ENCODE results near the gene BEGAIN.

Gene BEGAIN

GRCh38 chr14:100568164-100568997, 18.8 kb downstream of the BEGAIN start:
- no peak for DNase-seq (ENCODE audit: low read depth, low spot score)

DNA sequence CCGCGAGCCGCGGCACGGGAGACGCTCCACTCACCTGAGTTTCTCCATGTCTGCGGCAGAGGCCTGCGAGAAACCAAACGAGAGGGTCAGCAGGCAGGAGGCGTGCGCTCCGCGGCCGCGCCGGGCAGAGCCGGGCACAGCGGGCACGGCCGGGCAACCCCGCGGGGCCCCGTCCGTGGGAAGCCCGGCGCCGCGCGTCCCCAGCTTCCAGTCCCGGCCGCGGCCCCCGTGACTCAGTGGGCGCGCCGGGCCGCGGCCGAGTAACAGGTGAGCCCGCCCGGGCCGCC, 19.4 kb downstream of the BEGAIN start:
- no peak for DNase-seq (ENCODE audit: low read depth, low spot score)

DNA sequence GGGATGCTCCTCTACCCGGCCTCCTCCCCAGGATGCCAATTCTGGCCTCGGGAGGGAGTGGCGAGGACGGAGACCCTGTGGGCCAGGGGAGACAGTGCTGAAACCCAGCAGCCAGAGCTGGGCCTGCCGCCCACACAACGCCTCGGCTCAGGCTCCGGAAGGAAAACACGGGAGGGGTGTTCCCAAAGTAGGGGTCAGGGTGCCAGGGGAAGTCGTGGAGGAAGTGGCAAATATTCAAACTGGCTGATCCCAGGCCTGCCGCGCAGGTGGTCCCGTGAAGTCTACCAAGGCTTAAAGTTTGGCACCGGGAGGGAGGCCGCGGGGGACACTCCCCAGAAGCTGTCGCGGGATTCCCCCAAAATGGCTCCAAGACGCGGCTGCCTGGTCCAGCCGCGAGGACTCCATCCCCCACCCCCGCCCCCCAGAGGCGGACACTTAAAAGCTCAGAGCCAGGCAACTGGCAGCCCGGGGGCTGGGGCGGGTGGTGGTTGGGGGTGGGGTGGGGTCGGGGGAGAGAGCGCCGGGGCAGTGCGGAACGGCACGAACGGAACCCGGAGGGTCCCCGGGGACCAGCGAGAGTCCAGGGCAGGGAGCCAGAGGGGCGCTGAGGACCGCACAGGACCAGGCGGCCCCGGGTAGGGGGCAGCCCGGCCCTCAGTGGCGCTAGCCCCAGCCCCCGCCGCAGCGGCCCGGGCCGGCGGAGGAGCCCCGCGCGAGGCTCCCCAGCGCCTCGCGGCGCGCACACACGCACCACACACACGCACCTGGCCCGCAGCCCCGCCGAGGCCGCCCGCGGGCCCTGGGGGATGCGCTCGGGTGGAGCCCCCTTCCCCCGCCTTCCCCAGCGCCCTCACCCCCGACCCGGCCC, 20.0 kb downstream of the BEGAIN start:
- DNase-seq (ENCODE audit: low read depth, low spot score) = no peak

- no peak for DNase-seq (ENCODE audit: low read depth, low spot score)
These were observed 20.6 kb downstream of the BEGAIN start for GRCh38 chr14:100566586-100566985.

DNA sequence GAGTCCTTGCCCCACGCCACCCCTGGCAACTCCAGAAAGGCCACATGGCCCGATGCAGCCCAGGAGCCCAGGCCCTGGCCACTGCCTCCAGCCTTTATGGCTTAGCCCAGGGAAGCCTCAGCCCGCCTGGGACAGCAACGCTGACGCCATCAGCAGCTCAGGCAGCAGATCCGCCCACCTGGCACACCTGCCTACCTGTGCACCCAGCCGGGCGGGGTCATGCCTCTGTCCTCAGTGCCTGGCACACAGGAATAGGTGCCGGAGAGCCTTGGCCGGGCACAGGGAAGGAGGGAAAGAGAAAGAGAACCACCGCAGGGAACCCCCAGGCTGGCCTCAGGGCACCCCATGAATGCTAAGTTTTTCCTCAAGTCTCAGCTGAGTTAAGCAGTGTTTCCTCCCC, 21.1 kb downstream of the BEGAIN start:
- no peak for DNase-seq (ENCODE audit: low read depth, low spot score)

DNA sequence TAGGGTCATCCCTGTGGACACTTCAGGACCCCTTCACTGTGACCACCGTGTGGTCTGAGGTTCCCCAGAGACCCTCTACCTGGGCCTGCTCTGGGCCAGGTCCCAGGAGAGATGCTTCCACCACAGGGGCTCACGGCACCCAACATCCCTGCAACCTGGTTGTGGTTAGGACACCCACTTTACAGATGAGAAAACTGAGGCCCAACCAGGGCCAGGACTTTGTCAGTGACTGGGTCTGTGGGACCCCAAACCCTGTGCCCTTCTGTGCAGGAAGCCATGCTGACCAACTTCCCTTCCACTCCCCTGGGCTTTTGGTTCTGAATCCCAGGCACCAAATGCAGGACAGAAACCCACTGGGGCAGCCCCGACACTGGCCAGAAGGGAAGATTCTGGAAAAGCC, 21.6 kb downstream of the BEGAIN start:
- DNase-seq (ENCODE audit: low read depth, low spot score) = no peak

GRCh38 chr14:100564512-100564911, 22.7 kb downstream of the BEGAIN start:
- DNase-seq (ENCODE audit: low read depth, low spot score) = no peak

GRCh38 chr14:100562751-100563150, 24.5 kb downstream of the BEGAIN start:
- DNase-seq (ENCODE audit: low read depth, low spot score) = no peak

DNA sequence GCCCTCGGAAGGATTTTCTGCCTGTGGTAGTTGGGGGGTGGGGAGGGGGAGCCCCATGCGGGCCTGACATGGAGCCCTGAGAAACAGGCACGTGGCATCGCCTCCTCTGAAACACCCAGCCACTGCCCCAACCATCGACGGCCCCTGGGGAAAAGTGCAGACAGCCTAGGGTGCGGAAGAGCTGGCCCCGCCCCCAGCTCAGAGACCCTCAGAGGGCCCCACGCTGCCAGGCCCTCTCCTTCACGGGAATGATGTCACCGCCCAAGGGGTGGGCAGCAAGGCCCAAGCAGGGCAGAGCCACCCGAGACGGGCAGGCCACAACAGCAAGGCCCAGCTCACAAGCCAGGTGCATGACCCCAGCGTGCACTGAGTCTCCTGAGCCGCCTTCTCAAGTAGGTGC, 26.2 kb downstream of the BEGAIN start:
- DNase-seq (ENCODE audit: low read depth, low spot score) = no peak

DNA sequence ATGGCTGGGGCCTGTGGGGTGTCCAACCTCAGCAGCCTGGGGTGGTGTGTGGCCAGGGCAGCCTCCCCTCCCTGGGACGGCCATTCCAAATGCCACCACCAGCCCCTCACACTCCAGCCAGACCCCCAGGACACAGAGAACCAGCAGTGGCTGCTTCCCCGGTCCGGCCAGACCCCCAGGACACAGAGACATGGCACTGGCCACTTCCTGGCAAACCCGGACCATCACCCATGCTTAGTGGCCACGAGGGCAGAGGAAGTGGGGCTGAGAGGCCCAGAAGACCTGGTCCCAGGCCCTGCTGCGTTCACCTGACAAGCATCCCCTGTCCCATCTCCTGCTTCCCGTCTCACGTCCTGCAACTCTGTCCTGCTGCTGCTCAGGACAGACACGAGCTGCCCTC, 26.7 kb downstream of the BEGAIN start:
- DNase-seq (ENCODE audit: low read depth, low spot score) = no peak

- no peak for DNase-seq (ENCODE audit: low read depth, low spot score)
These were observed 27.8 kb downstream of the BEGAIN start for GRCh38 chr14:100559455-100559854.

DNA sequence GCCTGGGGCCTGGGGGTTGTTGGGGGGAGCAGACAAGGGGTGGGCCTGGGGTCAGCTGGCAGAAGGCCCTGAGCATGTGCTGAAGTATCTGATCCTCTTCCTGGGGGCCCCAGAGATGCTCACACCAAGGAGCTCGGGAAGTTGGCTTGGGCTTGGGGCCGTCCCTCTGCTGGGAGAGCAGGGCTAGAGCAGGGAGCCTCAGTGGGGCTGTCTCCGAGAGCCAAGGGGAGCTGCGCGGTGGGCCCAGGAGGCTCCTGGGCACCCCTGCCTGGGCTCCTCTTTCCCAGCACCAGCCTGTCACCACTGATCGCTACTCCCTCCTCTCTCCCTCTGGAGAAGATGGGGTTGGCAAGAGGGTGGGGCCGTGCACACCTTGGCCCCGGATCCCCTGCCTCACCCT, 28.3 kb downstream of the BEGAIN start:
- no peak for DNase-seq (ENCODE audit: low read depth, low spot score)

- DNase-seq (ENCODE audit: low read depth, low spot score) = no peak
These were observed 29.0 kb downstream of the BEGAIN start for GRCh38 chr14:100558226-100558625.

- no peak for DNase-seq (ENCODE audit: low read depth, low spot score)
These were observed 29.6 kb downstream of the BEGAIN start for GRCh38 chr14:100557658-100558057.

GRCh38 chr14:100556936-100557505, 30.2 kb downstream of the BEGAIN start:
- DNase-seq (ENCODE audit: low read depth, low spot score) = no peak

DNA sequence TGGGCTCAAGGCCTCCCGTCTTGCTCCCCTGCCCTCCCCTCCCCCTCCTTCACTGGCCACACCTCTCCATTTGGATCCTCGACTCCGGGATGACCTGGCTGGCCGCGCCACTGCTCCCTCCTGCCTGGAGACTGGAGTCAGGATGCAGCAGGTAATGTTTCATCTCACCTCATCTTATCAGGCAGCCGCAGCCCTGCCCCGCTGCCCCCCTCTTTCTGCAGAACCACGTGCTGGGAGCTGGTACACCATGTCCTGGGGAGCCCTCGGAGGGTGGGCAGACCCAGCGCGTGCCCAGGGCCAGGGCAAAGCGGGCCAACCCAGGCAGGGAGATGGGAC, 31.1 kb downstream of the BEGAIN start:
- DNase-seq (ENCODE audit: low read depth, low spot score) = no peak

GRCh38 chr14:100555436-100556139, 31.6 kb downstream of the BEGAIN start:
- no peak for DNase-seq (ENCODE audit: low read depth, low spot score)

DNA sequence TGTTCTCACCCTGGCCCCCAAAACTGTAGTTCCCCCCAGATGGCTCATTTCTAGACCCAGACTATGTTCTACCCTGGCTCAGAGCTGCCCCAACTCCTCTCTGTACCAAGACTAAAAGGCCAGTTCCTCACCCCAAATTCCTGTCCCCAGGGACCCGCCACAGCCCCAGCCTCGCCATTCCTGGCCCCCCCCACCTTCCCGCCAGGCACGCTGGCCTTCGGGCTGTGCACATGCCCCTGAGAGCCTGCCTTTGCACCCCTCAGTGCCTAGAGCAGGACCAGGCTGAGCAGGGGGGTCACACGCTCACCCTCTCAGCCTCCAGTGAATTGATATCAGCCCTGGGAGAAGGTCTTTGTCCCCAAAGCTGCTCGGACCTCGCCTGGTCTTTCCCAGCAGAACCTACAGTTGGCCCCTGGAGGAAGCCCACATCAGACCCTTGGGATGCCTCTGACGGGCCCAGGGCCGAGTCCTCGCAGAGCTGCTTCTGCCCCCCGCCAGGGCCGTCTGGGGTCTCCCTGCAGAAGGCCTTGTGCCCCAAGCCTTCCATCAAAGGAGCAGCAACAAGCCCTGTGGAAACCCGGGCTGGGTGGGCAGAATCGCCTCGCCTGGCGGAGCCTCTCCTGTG, 32.4 kb downstream of the BEGAIN start:
- no peak for DNase-seq (ENCODE audit: low read depth, low spot score)

GRCh38 chr14:100554082-100554677, 33.0 kb downstream of the BEGAIN start:
- DNase-seq (ENCODE audit: low read depth, low spot score) = no peak

- DNase-seq (ENCODE audit: low read depth, low spot score) = no peak
These were observed 33.7 kb downstream of the BEGAIN start for GRCh38 chr14:100553471-100553870.

GRCh38 chr14:100552524-100553125, 34.6 kb downstream of the BEGAIN start:
- no peak for DNase-seq (ENCODE audit: low read depth, low spot score)

Measured in ELF-1 (cell line).